Endothelial cell of umbilical vein (primary cell): ENCODE measurements around the gene SNN. TPM values are rescaled to one million over a fixed set of nuclear protein-coding genes. Genes with fewer than 3 reads are reported as not detected.

ENCODE experiments used
- BruUV-seq: library from RNA; stranded (reverse); fragments of 400-500 nt; replicated peaks from 2 replicates; lab custom pipeline; 2021; lab: Mats Ljungman, UMichigan
- CTCF ChIA-PET: fragments of 300-600, 350-600 bp; sonication (Branson Sonifier 250); formaldehyde crosslinking; loops from one replicate; lab custom pipeline; 2021; ENCODE audit warnings: antibody characterized with exemption, inconsistent platforms; lab: Charles Lee
- POLR2A ChIA-PET: fragments of 300-600, 350-600 bp; sonication (Branson Sonifier 250); formaldehyde crosslinking; loops from one replicate; lab custom pipeline; 2021; ENCODE audit warnings: antibody characterized with exemption, inconsistent platforms; lab: Charles Lee
- DNase-seq: peaks from one replicate; pipeline ENCODE4 v3.0.0-alpha.2; 2011; ENCODE audit warnings: low read depth, low spot score
- FAIRE-seq: peaks from 2 replicates; lab custom pipeline; 2011; peaks lifted over from hg19 to GRCh38; lab: Jason Lieb, UNC
- H2AFZ ChIP-seq: 2 replicates; pipeline ENCODE4 v1.6.0; 2012; ENCODE audit warnings: low read depth, low read length, control low read depth, inconsistent platforms
- H3K27ac ChIP-seq: 2 replicates; pipeline ENCODE4 v1.5.1; 2011; ENCODE audit warnings: low read depth, mild to moderate bottlenecking, control low read depth, low read length, moderate library complexity; ENCODE audit not compliant: insufficient read depth
- H3K27me3 ChIP-seq, 2 experiments: 2 replicates each; pipeline versions ENCODE4 v1.6.0 to v1.6.1; 2011; ENCODE audit warnings: low read length in 2 of 2, mixed read lengths in 1 of 2; ENCODE audit not compliant: control insufficient read depth in 2 of 2, insufficient read depth in 2 of 2
- H3K36me3 ChIP-seq, 2 experiments: 2 replicates in 1 of 2; 3 replicates in 1 of 2; pipeline ENCODE4 v1.5.1; 2011; ENCODE audit warnings: low read length in 2 of 2, mild to moderate bottlenecking in 1 of 2, moderate library complexity in 1 of 2; ENCODE audit not compliant: control insufficient read depth in 2 of 2, insufficient read depth in 2 of 2; ENCODE audit errors: extremely low read depth in 1 of 2
- H3K4me1 ChIP-seq: 3 replicates; pipeline ENCODE4 v1.5.1; 2011; ENCODE audit warnings: mild to moderate bottlenecking, low read length; ENCODE audit not compliant: control insufficient read depth, insufficient read depth; ENCODE audit errors: extremely low read depth
- H3K4me2 ChIP-seq: 2 replicates; pipeline ENCODE4 v1.6.1; 2011; ENCODE audit warnings: low read length, control low read depth, mixed read lengths; ENCODE audit not compliant: insufficient read depth
- H3K4me3 ChIP-seq, 3 experiments: fragments of 200-600 bp in 1 of 3; sonication (generic), shearing (Covaris generic) in 1 of 3; replicated peaks in 1 of 3; 2 replicates each; pipeline ENCODE4 v1.5.1; 2011 to 2016; ENCODE audit warnings: control low read depth in 3 of 3, low read length in 3 of 3, mild to moderate bottlenecking in 2 of 3, inconsistent platforms in 1 of 3, low read depth in 1 of 3, moderate library complexity in 1 of 3; ENCODE audit not compliant: insufficient read depth in 1 of 3
- H3K79me2 ChIP-seq: 2 replicates; pipeline ENCODE4 v1.6.0; 2012; ENCODE audit warnings: low read length, inconsistent platforms; ENCODE audit not compliant: control insufficient read depth, insufficient read depth
- H3K9ac ChIP-seq: replicated peaks from 2 replicates; pipeline ENCODE3; 2011; ENCODE audit warnings: low read length, control low read depth; ENCODE audit not compliant: insufficient read depth; ENCODE audit errors: extremely low read depth
- H3K9me1 ChIP-seq: replicated peaks from 3 replicates; pipeline ENCODE4 v1.6.0; 2011; ENCODE audit warnings: mild to moderate bottlenecking, low read length; ENCODE audit not compliant: control insufficient read depth, insufficient read depth; ENCODE audit errors: extremely low read depth
- H3K9me3 ChIP-seq: replicated peaks from 2 replicates; pipeline ENCODE4 v1.5.1; 2012; ENCODE audit warnings: low read length, inconsistent platforms; ENCODE audit not compliant: control insufficient read depth, insufficient read depth
- H4K20me1 ChIP-seq: replicated peaks from 2 replicates; pipeline ENCODE3; 2011; ENCODE audit warnings: mild to moderate bottlenecking, low read length; ENCODE audit not compliant: control insufficient read depth, insufficient read depth; ENCODE audit errors: extremely low read depth
- EZH2 ChIP-seq: IDR thresholded peaks from 2 replicates; pipeline ENCODE4 v1.6.1; 2012; ENCODE audit warnings: borderline replicate concordance, low read depth, mild to moderate bottlenecking, moderate library complexity, low read length, inconsistent platforms; ENCODE audit not compliant: severe bottlenecking
- FOS ChIP-seq: IDR thresholded peaks from 2 replicates; pipeline ENCODE4 v1.6.1; 2011; ENCODE audit warnings: mild to moderate bottlenecking, low read length, moderate library complexity, borderline replicate concordance; ENCODE audit not compliant: insufficient read depth
- GATA2 ChIP-seq: IDR thresholded peaks from 2 replicates; pipeline ENCODE4 v1.7.0; 2011; ENCODE audit warnings: low read depth, mild to moderate bottlenecking, moderate library complexity, mixed read lengths, low read length; ENCODE audit not compliant: insufficient read length, insufficient read depth
- JUN ChIP-seq: IDR thresholded peaks from 2 replicates; pipeline ENCODE4 v1.6.1; 2011; ENCODE audit warnings: borderline replicate concordance, low read depth; ENCODE audit not compliant: insufficient read length, insufficient read depth
- MYC ChIP-seq: IDR thresholded peaks from one replicate; pipeline ENCODE4 v1.6.1; 2011; ENCODE audit warnings: mild to moderate bottlenecking, low read depth, low read length
- POLR2A ChIP-seq: IDR thresholded peaks from 2 replicates; pipeline ENCODE4 v1.6.1; 2012; ENCODE audit warnings: low read depth, mild to moderate bottlenecking, control low read depth, low read length
- POLR2AphosphoS5 ChIP-seq: IDR thresholded peaks from 2 replicates; pipeline ENCODE4 v1.6.1; 2012; ENCODE audit warnings: low read depth, mild to moderate bottlenecking, control low read depth, low read length, moderate library complexity; ENCODE audit not compliant: insufficient read depth
- dilution Hi-C: fragments of 300-500 bp; cut with MboI; formaldehyde crosslinking; loops from one replicate; pipeline ENCODE4 v1.15.0; 2019; ENCODE audit warnings: low sequenced_read_pairs; ENCODE audit not compliant: extremely low pct_ligation_motif_present
- intact Hi-C: fragments of 100-400 bp; cut with micrococcal nuclease; formaldehyde crosslinking; loops from one replicate; pipeline ENCODE4 v1.10.0; 2022
- polyA plus RNA-seq, 4 experiments: library from polyadenylated mRNA; depleted of rRNA in 3 of 4; stranded (reverse) in 3 of 4; unstranded in 1 of 4; fragments of >200 nt; gene quantifications; 2 replicates each; pipeline versions ENCODE4 v1.2.1 to v1.2.3, GENCODE V29; 2011 to 2012; ENCODE audit warnings: missing spikeins in 1 of 4
- total RNA-seq: library from RNA; stranded (reverse); gene quantifications from 2 replicates; pipeline ENCODE4 v1.2.3, GENCODE V29; 2021
- TF ChIP-seq, protein P1 (sequence below): IDR thresholded peaks from 2 replicates; pipeline ENCODE4 v1.6.1; 2011; ENCODE audit not compliant: insufficient read depth, insufficient read length
- TF ChIP-seq, protein P2 (sequence below), 2 donors: IDR thresholded peaks; 1 replicate in 1 of 2; 2 replicates in 1 of 2; pipeline ENCODE4 v1.5.1; 2011; ENCODE audit warnings: low read length in 2 of 2, mild to moderate bottlenecking in 2 of 2, moderate library complexity in 2 of 2, control low read depth in 1 of 2, inconsistent platforms in 1 of 2, low read depth in 1 of 2; ENCODE audit not compliant: insufficient read depth in 1 of 2; ENCODE audit errors: extremely low read depth in 1 of 2

SNN gene
- total and polyA plus RNA-seq, 2 donors (not counting 3 experiments of a cell fraction or from before 2014, with no cell fraction given): 17.7 to 24.1 TPM

DNA sequence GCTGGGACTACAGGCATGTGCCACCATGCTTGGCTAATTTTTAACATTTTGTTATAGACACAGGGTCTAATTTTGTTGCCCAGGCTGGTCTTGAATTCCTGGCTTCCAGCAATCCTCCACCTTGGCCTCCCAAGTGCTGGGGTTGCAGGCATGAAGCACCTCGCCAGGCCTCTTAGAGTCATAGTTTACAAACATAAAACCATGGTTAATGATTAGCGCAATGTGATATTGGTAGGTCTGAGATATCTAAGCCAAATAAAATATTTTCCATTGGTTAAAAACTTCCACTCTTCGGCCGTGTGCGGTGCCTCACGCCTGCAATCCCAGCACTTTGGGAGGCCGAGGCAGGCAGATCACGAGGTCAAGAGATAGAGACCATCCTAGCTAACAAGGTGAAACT is 57.8 kb downstream of the SNN start:
- TF ChIP-seq, protein P1, sequence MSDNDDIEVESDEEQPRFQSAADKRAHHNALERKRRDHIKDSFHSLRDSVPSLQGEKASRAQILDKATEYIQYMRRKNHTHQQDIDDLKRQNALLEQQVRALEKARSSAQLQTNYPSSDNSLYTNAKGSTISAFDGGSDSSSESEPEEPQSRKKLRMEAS: no peak
- TF ChIP-seq MYC (no peak), JUN (no peak), GATA2 (no peak), POLR2A (no peak), EZH2 (no peak), FOS (no peak), POLR2AphosphoS5 (no peak)
- TF ChIP-seq, protein P2, sequence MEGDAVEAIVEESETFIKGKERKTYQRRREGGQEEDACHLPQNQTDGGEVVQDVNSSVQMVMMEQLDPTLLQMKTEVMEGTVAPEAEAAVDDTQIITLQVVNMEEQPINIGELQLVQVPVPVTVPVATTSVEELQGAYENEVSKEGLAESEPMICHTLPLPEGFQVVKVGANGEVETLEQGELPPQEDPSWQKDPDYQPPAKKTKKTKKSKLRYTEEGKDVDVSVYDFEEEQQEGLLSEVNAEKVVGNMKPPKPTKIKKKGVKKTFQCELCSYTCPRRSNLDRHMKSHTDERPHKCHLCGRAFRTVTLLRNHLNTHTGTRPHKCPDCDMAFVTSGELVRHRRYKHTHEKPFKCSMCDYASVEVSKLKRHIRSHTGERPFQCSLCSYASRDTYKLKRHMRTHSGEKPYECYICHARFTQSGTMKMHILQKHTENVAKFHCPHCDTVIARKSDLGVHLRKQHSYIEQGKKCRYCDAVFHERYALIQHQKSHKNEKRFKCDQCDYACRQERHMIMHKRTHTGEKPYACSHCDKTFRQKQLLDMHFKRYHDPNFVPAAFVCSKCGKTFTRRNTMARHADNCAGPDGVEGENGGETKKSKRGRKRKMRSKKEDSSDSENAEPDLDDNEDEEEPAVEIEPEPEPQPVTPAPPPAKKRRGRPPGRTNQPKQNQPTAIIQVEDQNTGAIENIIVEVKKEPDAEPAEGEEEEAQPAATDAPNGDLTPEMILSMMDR (IDR thresholded peaks at IDR 0.05; ENCODE audit: extremely low read depth in 1 of 2, insufficient read depth in 1 of 2, low read depth in 1 of 2, low read length in 2 of 2): no peak
- FAIRE-seq: no peak
- Histone ChIP-seq H3K4me2 (no peak overlapping the region), H3K79me2 (peaks cover 7% of the 10 kb centered on the region), H3K27me3 (no peaks in the 10 kb centered on the region), H3K9me3 (no peaks in the 10 kb centered on the region), H2AFZ (no peak overlapping the region), H3K4me1 (no peaks in the 10 kb centered on the region), H3K9ac (no peak overlapping the region), H3K4me3 (no peak overlapping the region), H3K27ac (no peak overlapping the region), H3K9me1 (no peaks in the 10 kb centered on the region), H4K20me1 (no peaks in the 10 kb centered on the region), H3K36me3 (peaks cover 9 to 15% of the 10 kb centered on the region in 2 experiments)
- no peak for DNase-seq
- CTCF ChIA-PET: interaction anchor here (1.4 kb wide), 1 partner anchor 319 kb away, joined by 3 read pairs; no protein-coding TSS in a partner anchor
- POLR2A ChIA-PET: no interaction called here
- intact Hi-C loops (no loop called here), dilution Hi-C loops (no loop called here)
- BruUV-seq: no TSS peak
